Fibroblast of lung (primary cell): ENCODE data around the gene HS3ST2. TPM values are rescaled to one million over a fixed set of nuclear protein-coding genes. Genes with fewer than 3 reads are reported as not detected.
A peak's percentile ranks its signal among the peaks of the same experiment; 100 is the strongest.

Experiments used
- DNase-seq, 2 donors: peaks; one replicate each; pipeline versions ENCODE4 v3.0.0 to v3.0.0-alpha.2; 2010; ENCODE audit warnings: low read depth in 2 of 2
- H2AFZ ChIP-seq: 2 replicates; pipeline ENCODE4 v1.5.1; 2012; ENCODE audit warnings: low read length, control low read depth, inconsistent platforms
- H3K27ac ChIP-seq: 2 replicates; pipeline ENCODE4 v1.5.1; 2011; ENCODE audit warnings: low read length, control low read depth; ENCODE audit not compliant: insufficient read depth
- H3K27me3 ChIP-seq: 2 replicates; pipeline ENCODE4 v1.5.1; 2011; ENCODE audit warnings: mild to moderate bottlenecking, low read length; ENCODE audit not compliant: control insufficient read depth, insufficient read depth
- H3K36me3 ChIP-seq: 2 replicates; pipeline ENCODE4 v1.5.1; 2011; ENCODE audit warnings: low read length; ENCODE audit not compliant: control insufficient read depth, insufficient read depth
- H3K4me1 ChIP-seq: 2 replicates; pipeline ENCODE4 v1.5.1; 2011; ENCODE audit warnings: low read length; ENCODE audit not compliant: control insufficient read depth, insufficient read depth; ENCODE audit errors: extremely low read depth
- H3K4me2 ChIP-seq: 2 replicates; pipeline ENCODE4 v1.5.1; 2011; ENCODE audit warnings: low read length, control low read depth; ENCODE audit not compliant: insufficient read depth; ENCODE audit errors: extremely low read depth
- H3K4me3 ChIP-seq, 4 experiments: fragments of 200-600 bp in 1 of 4; sonication (generic) in 1 of 4; replicated peaks in 1 of 4; 2 replicates each; pipeline ENCODE4 v1.5.1; 2011 to 2016; ENCODE audit warnings: low read length in 4 of 4, low read depth in 3 of 4, mild to moderate bottlenecking in 3 of 4, control low read depth in 2 of 4, inconsistent platforms in 1 of 4, mixed read lengths in 1 of 4; ENCODE audit not compliant: insufficient read depth in 1 of 4; ENCODE audit errors: control extremely low read depth in 1 of 4
- H3K79me2 ChIP-seq: 2 replicates; pipeline ENCODE4 v1.5.1; 2012; ENCODE audit warnings: mild to moderate bottlenecking, low read length, inconsistent platforms; ENCODE audit not compliant: control insufficient read depth, insufficient read depth
- H3K9ac ChIP-seq: 2 replicates; pipeline ENCODE4 v1.5.1; 2011; ENCODE audit warnings: mild to moderate bottlenecking, low read length, control low read depth; ENCODE audit not compliant: insufficient read depth
- H3K9me3 ChIP-seq: 2 replicates; pipeline ENCODE4 v1.5.1; 2012; ENCODE audit warnings: low read depth, low read length; ENCODE audit not compliant: control insufficient read depth, insufficient read depth
- H4K20me1 ChIP-seq: 2 replicates; pipeline ENCODE4 v1.5.1; 2011; ENCODE audit warnings: low read length; ENCODE audit not compliant: control insufficient read depth, insufficient read depth; ENCODE audit errors: extremely low read depth
- CTCF ChIP-seq, 2 donors: IDR thresholded peaks in 1 of 2; conservative IDR thresholded peaks in 1 of 2; 1 replicate in 1 of 2; 2 replicates in 1 of 2; pipeline ENCODE4 v1.5.1; 2011 to 2012; ENCODE audit warnings: low read length in 2 of 2, control low read depth in 1 of 2, inconsistent platforms in 1 of 2, low read depth in 1 of 2, mild to moderate bottlenecking in 1 of 2
- EZH2 ChIP-seq: IDR thresholded peaks from 2 replicates; pipeline ENCODE4 v1.5.1; 2012; ENCODE audit warnings: low read length, control low read depth, mild to moderate bottlenecking; ENCODE audit errors: missing control alignments
- polyA minus RNA-seq: library from RNA; depleted of rRNA, polyadenylated mRNA; stranded (reverse); fragments of >200 nt; gene quantifications from 2 replicates; pipeline ENCODE4 v1.2.3, GENCODE V29; 2011; ENCODE audit warnings: low replicate concordance
- polyA plus RNA-seq, 2 donors: library from polyadenylated mRNA; depleted of rRNA in 1 of 2; stranded (reverse) in 1 of 2; unstranded in 1 of 2; fragments of >200 nt; gene quantifications; 2 replicates each; pipeline ENCODE4 v1.2.1, GENCODE V29; 2011 to 2012; ENCODE audit warnings: missing spikeins in 1 of 2
- total RNA-seq: library from RNA; depleted of rRNA; stranded (reverse); fragments of >200 nt; gene quantifications from 2 replicates; pipeline ENCODE4 v1.2.1, GENCODE V29; 2014

Gene HS3ST2
- not detected in 2 replicates for total RNA-seq
- not detected in 2 replicates for polyA plus RNA-seq
- not detected in 2 replicates for polyA plus RNA-seq (2012)
- polyA minus RNA-seq, result not detected in 2 replicates

- H3K4me1 ChIP-seq, result no peaks in the 10 kb centered on the region
- H3K4me3 ChIP-seq, result peak within 1 kb of the TSS in 1 of 4 experiments; percentile 42
- no peaks in the 10 kb centered on the region for H3K9me3 ChIP-seq
- no peak for TF ChIP-seq EZH2
- peak in 1 of 2 donors; percentile 10 for TF ChIP-seq CTCF (conservative IDR thresholded peaks at IDR 0.05 in 1 of 2, IDR thresholded peaks at IDR 0.05 in 1 of 2; ENCODE audit: low read depth in 1 of 2, low read length in 2 of 2)
- no peak within 1 kb of the TSS for H3K9ac ChIP-seq
- no peak within 1 kb of the TSS for H2AFZ ChIP-seq
- peak in 1 of 2 donors; percentile 0 for DNase-seq
- no peaks in the 10 kb centered on the region for H4K20me1 ChIP-seq
- H3K27ac ChIP-seq, result no peak within 1 kb of the TSS
- H3K36me3 ChIP-seq, result no peaks in the 10 kb centered on the region
- H3K27me3 ChIP-seq, result peaks cover 7% of the 10 kb centered on the region
- no peaks in the 10 kb centered on the region for H3K79me2 ChIP-seq
- H3K4me2 ChIP-seq, result peak within 1 kb of the TSS; percentile 33
Observed at GRCh38 chr16:22813948-22814710, at the start of gene HS3ST2. TSS of gene HS3ST2 (plus strand) at chr16:22814162. CDS start at chr16:22814611, 449 bp downstream.

GRCh38 chr16:22764662-22765327, 49.2 kb upstream of the HS3ST2 start:
- H2AFZ ChIP-seq, result no peak overlapping the region
- no peaks in the 10 kb centered on the region for H4K20me1 ChIP-seq
- no peak overlapping the region for H3K4me3 ChIP-seq
- H3K9me3 ChIP-seq, result no peaks in the 10 kb centered on the region
- no peaks in the 10 kb centered on the region for H3K4me1 ChIP-seq
- no peak overlapping the region for H3K4me2 ChIP-seq
- TF ChIP-seq CTCF (conservative IDR thresholded peaks at IDR 0.05 in 1 of 2, IDR thresholded peaks at IDR 0.05 in 1 of 2; ENCODE audit: low read depth in 1 of 2, low read length in 2 of 2), result no peak
- TF ChIP-seq EZH2, result no peak
- H3K79me2 ChIP-seq, result no peaks in the 10 kb centered on the region
- no peaks in the 10 kb centered on the region for H3K27me3 ChIP-seq
- no peaks in the 10 kb centered on the region for H3K36me3 ChIP-seq
- H3K27ac ChIP-seq, result no peak overlapping the region
- DNase-seq, result no peak
- H3K9ac ChIP-seq, result no peak overlapping the region

GRCh38 chr16:22765479-22765878, 48.5 kb upstream of the HS3ST2 start:
- H3K4me2 ChIP-seq, result no peak overlapping the region
- no peak overlapping the region for H2AFZ ChIP-seq
- no peaks in the 10 kb centered on the region for H3K27me3 ChIP-seq
- no peaks in the 10 kb centered on the region for H4K20me1 ChIP-seq
- H3K27ac ChIP-seq, result no peak overlapping the region
- no peaks in the 10 kb centered on the region for H3K4me1 ChIP-seq
- no peaks in the 10 kb centered on the region for H3K36me3 ChIP-seq
- no peak overlapping the region for H3K9ac ChIP-seq
- H3K9me3 ChIP-seq, result no peaks in the 10 kb centered on the region
- H3K79me2 ChIP-seq, result no peaks in the 10 kb centered on the region
- TF ChIP-seq CTCF (conservative IDR thresholded peaks at IDR 0.05 in 1 of 2, IDR thresholded peaks at IDR 0.05 in 1 of 2; ENCODE audit: low read depth in 1 of 2, low read length in 2 of 2), result no peak
- TF ChIP-seq EZH2, result no peak
- DNase-seq, result no peak
- no peak overlapping the region for H3K4me3 ChIP-seq
